Bone marrow (tissue), 2 donors: ENCODE measurements around the gene XCL2.
"Not testable (repeated sequence)": the region's sequence is repeated elsewhere in the genome, so short reads cannot be mapped to it uniquely, and the experiment has no call there.

Experiments
- DNase-seq, 2 donors: peaks; one replicate each; lab custom pipeline; 2025; lab: John Stamatoyannopoulos, UW

XCL2 gene

GRCh38 chr1:168543840-168544498 is at the start of gene XCL2:
XCL2 (minus strand) TSS chr1:168543997; CDS start chr1:168543964, 33 bp downstream.
- not testable (repeated sequence) for DNase-seq

- DNase-seq, result no peak
These were observed 47.9 kb upstream of the XCL2 start for GRCh38 chr1:168591641-168592250.

- no peak for DNase-seq
These were observed 47.3 kb upstream of the XCL2 start for GRCh38 chr1:168591066-168591465.

- no peak for DNase-seq
These were observed 45.4 kb upstream of the XCL2 start for GRCh38 chr1:168589167-168589566.

GRCh38 chr1:168585937-168586336 is 42.1 kb upstream of the XCL2 start:
- no peak for DNase-seq

GRCh38 chr1:168585191-168585590 is 41.4 kb upstream of the XCL2 start:
- no peak for DNase-seq

GRCh38 chr1:168583571-168583970 is 39.8 kb upstream of the XCL2 start:
- no peak for DNase-seq

GRCh38 chr1:168582688-168583336 is 39.0 kb upstream of the XCL2 start:
- DNase-seq, result no peak

GRCh38 chr1:168581817-168582572 is 38.2 kb upstream of the XCL2 start:
- no peak for DNase-seq

GRCh38 chr1:168580991-168581390 is 37.2 kb upstream of the XCL2 start:
- not testable (repeated sequence) for DNase-seq

- DNase-seq, result not testable (repeated sequence)
These were observed 36.5 kb upstream of the XCL2 start for GRCh38 chr1:168580290-168580689.

- DNase-seq, result not testable (repeated sequence)
These were observed 34.9 kb upstream of the XCL2 start for GRCh38 chr1:168578531-168579185.

GRCh38 chr1:168576245-168576688 is 32.5 kb upstream of the XCL2 start, which contains the start of gene XCL1:
XCL1 (plus strand) TSS chr1:168576605; CDS start chr1:168576638, 33 bp downstream.
- not testable (repeated sequence) for DNase-seq

GRCh38 chr1:168574234-168574633 is 30.4 kb upstream of the XCL2 start:
- not testable (repeated sequence) for DNase-seq

GRCh38 chr1:168572633-168573032 is 28.8 kb upstream of the XCL2 start:
- DNase-seq, result no peak

- no peak for DNase-seq
These were observed 26.9 kb upstream of the XCL2 start for GRCh38 chr1:168570652-168571051.

- no peak for DNase-seq
These were observed 24.5 kb upstream of the XCL2 start for GRCh38 chr1:168568346-168568745.

GRCh38 chr1:168567568-168567967 is 23.8 kb upstream of the XCL2 start:
- DNase-seq, result no peak

- no peak for DNase-seq
These were observed 23.2 kb upstream of the XCL2 start for GRCh38 chr1:168567007-168567406.

GRCh38 chr1:168565825-168566224 is 22.0 kb upstream of the XCL2 start:
- DNase-seq, result no peak

GRCh38 chr1:168561989-168562388 is 18.2 kb upstream of the XCL2 start:
- no peak for DNase-seq

- no peak for DNase-seq
These were observed 16.6 kb upstream of the XCL2 start for GRCh38 chr1:168560370-168560769.
